HepG2 (cell line): ENCODE data around the gene KIF20A. TPM values are rescaled to one million over a fixed set of nuclear protein-coding genes. Genes with fewer than 3 reads are reported as not detected.

Experiments
- ATF7 ChIP-seq, 2 experiments: fragments of 450-650 bp in 1 of 2; sonication (generic) in 1 of 2; formaldehyde crosslinking in 1 of 2; IDR thresholded peaks; 2 replicates each; pipeline versions ENCODE4 v1.4.0 to v1.6.1; 2016 to 2020; ENCODE audit warnings: antibody characterized with exemption in 1 of 2, mild to moderate bottlenecking in 1 of 2, missing genetic modification reagents in 1 of 2
- BORCS8-MEF2B ChIP-seq: sonication (generic); formaldehyde crosslinking; IDR thresholded peaks from 2 replicates; pipeline ENCODE4 v1.8.0; 2022; ENCODE audit warnings: mild to moderate bottlenecking, missing genetic modification reagents
- ETV6 ChIP-seq: sonication (generic); formaldehyde crosslinking; conservative IDR thresholded peaks from 2 replicates; pipeline ENCODE4 v1.4.0; 2020; ENCODE audit warnings: missing genetic modification reagents
- GLI4 ChIP-seq: sonication (generic); formaldehyde crosslinking; IDR thresholded peaks from 2 replicates; pipeline ENCODE4 v1.5.1; 2020; ENCODE audit warnings: missing genetic modification reagents, mild to moderate bottlenecking, moderate library complexity, borderline replicate concordance
- GZF1 ChIP-seq: sonication (generic); formaldehyde crosslinking; IDR thresholded peaks from 2 replicates; pipeline ENCODE4 v1.5.1; 2020; ENCODE audit warnings: mild to moderate bottlenecking, missing genetic modification reagents
- HNRNPUL1 ChIP-seq: fragments of 200-400 bp; formaldehyde crosslinking; IDR thresholded peaks from 2 replicates; pipeline ENCODE4 v1.6.1; 2017; ENCODE audit warnings: low read depth, mild to moderate bottlenecking, low read length, moderate library complexity
- NFYB ChIP-seq: sonication (generic); formaldehyde crosslinking; IDR thresholded peaks from 2 replicates; pipeline ENCODE4 v1.4.0; 2020; ENCODE audit warnings: missing genetic modification reagents
- PBX3 ChIP-seq: sonication (generic); formaldehyde crosslinking; IDR thresholded peaks from 2 replicates; pipeline ENCODE4 v1.8.1; 2023; ENCODE audit warnings: missing genetic modification reagents, inconsistent platforms, borderline replicate concordance
- PHB2 ChIP-seq: fragments of 450-650 bp; IDR thresholded peaks from 2 replicates; pipeline ENCODE4 v1.6.1; 2018; ENCODE audit not compliant: partially characterized antibody
- SAP130 ChIP-seq: IDR thresholded peaks from 2 replicates; pipeline ENCODE4 v1.6.1; 2016; ENCODE audit warnings: low read depth
- TBP ChIP-seq: sonication (generic); formaldehyde crosslinking; IDR thresholded peaks from 2 replicates; pipeline ENCODE4 v1.5.0; 2020; ENCODE audit warnings: missing genetic modification reagents
- ZNF431 ChIP-seq: sonication (generic); formaldehyde crosslinking; IDR thresholded peaks from 2 replicates; pipeline ENCODE4 v1.9.0; 2022; ENCODE audit warnings: missing genetic modification reagents, low read depth, mild to moderate bottlenecking, borderline replicate concordance
- ZNF790 ChIP-seq: sonication (generic); formaldehyde crosslinking; IDR thresholded peaks from 2 replicates; pipeline ENCODE4 v1.8.0; 2022; ENCODE audit warnings: missing genetic modification reagents, mild to moderate bottlenecking, borderline replicate concordance
- polyA plus RNA-seq, 8 experiments: library from polyadenylated mRNA; depleted of rRNA in 3 of 8; stranded (reverse) in 7 of 8; unstranded in 1 of 8; fragments of >200 nt; fragmentation: Illumina TruSeq in 4 of 8; extraction: Trizol in 4 of 8; gene quantifications; 2 replicates each; pipeline versions ENCODE4 v1.2.1 to v1.2.3, GENCODE V29; 2011 to 2016; ENCODE audit warnings: low read depth in 4 of 8, missing spikeins in 1 of 8, mixed read lengths in 1 of 8; ENCODE audit not compliant: insufficient read depth in 1 of 8
- total RNA-seq, 5 experiments: library from RNA; depleted of rRNA; stranded (reverse); fragments of >200 nt; fragmentation: Illumina TruSeq; extraction: Trizol; gene quantifications; 2 replicates each; pipeline ENCODE4 v1.2.3, GENCODE V29; 2016; ENCODE audit warnings: low read depth in 1 of 5
- TF ChIP-seq, protein P1 (sequence below): sonication (generic); formaldehyde crosslinking; IDR thresholded peaks from 2 replicates; pipeline ENCODE4 v1.4.0; 2020; ENCODE audit warnings: low read depth, mild to moderate bottlenecking, missing genetic modification reagents
- TF ChIP-seq, protein P2 (sequence below): IDR thresholded peaks from 2 replicates; pipeline ENCODE4 v1.6.1; 2016; ENCODE audit warnings: low read depth, missing genetic modification reagents, missing compliant biosample characterization
- TF ChIP-seq, protein P3 (sequence below): sonication (generic); formaldehyde crosslinking; IDR thresholded peaks from 2 replicates; pipeline ENCODE4 v1.4.0; 2020; ENCODE audit warnings: missing genetic modification reagents, mild to moderate bottlenecking, borderline replicate concordance

The KIF20A gene
- total and polyA plus RNA-seq, 2 of the 13 experiments (the other 11 are each of a cell fraction or from before 2014, with no cell fraction given): 17.1 to 66.8 TPM

GRCh38 chr5:138178516-138179276 is at the start of gene KIF20A, which contains the start of gene BRD8 (continued):
- TF ChIP-seq ATF7 (IDR thresholded peaks at IDR 0.05) (no peak), ATF7 (CRISPR knock-in tag; IDR thresholded peaks at IDR 0.05) (0 out of 2 replicates have a peak, but pooled peaks have one; percentile 14), GZF1 (CRISPR knock-in tag) (0 out of 2 replicates have a peak, but pooled peaks have one; percentile 33), HNRNPUL1 (no peak), NFYB (CRISPR knock-in tag) (peak; percentile 94), ZNF431 (CRISPR knock-in tag) (no peak), ZNF790 (CRISPR knock-in tag) (no peak), TBP (CRISPR knock-in tag) (no peak), BORCS8-MEF2B (CRISPR knock-in tag) (peak; percentile 56; the same call in 1 of the 2 replicates), ETV6 (no peak), PBX3 (CRISPR knock-in tag) (no peak), PHB2 (no peak), SAP130 (CRISPR knock-in tag) (peak; percentile 100), GLI4 (CRISPR knock-in tag) (no peak)
- TF ChIP-seq, protein P1, sequence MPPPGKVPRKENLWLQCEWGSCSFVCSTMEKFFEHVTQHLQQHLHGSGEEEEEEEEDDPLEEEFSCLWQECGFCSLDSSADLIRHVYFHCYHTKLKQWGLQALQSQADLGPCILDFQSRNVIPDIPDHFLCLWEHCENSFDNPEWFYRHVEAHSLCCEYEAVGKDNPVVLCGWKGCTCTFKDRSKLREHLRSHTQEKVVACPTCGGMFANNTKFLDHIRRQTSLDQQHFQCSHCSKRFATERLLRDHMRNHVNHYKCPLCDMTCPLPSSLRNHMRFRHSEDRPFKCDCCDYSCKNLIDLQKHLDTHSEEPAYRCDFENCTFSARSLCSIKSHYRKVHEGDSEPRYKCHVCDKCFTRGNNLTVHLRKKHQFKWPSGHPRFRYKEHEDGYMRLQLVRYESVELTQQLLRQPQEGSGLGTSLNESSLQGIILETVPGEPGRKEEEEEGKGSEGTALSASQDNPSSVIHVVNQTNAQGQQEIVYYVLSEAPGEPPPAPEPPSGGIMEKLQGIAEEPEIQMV (CRISPR knock-in tag): no peak
- TF ChIP-seq, protein P2, sequence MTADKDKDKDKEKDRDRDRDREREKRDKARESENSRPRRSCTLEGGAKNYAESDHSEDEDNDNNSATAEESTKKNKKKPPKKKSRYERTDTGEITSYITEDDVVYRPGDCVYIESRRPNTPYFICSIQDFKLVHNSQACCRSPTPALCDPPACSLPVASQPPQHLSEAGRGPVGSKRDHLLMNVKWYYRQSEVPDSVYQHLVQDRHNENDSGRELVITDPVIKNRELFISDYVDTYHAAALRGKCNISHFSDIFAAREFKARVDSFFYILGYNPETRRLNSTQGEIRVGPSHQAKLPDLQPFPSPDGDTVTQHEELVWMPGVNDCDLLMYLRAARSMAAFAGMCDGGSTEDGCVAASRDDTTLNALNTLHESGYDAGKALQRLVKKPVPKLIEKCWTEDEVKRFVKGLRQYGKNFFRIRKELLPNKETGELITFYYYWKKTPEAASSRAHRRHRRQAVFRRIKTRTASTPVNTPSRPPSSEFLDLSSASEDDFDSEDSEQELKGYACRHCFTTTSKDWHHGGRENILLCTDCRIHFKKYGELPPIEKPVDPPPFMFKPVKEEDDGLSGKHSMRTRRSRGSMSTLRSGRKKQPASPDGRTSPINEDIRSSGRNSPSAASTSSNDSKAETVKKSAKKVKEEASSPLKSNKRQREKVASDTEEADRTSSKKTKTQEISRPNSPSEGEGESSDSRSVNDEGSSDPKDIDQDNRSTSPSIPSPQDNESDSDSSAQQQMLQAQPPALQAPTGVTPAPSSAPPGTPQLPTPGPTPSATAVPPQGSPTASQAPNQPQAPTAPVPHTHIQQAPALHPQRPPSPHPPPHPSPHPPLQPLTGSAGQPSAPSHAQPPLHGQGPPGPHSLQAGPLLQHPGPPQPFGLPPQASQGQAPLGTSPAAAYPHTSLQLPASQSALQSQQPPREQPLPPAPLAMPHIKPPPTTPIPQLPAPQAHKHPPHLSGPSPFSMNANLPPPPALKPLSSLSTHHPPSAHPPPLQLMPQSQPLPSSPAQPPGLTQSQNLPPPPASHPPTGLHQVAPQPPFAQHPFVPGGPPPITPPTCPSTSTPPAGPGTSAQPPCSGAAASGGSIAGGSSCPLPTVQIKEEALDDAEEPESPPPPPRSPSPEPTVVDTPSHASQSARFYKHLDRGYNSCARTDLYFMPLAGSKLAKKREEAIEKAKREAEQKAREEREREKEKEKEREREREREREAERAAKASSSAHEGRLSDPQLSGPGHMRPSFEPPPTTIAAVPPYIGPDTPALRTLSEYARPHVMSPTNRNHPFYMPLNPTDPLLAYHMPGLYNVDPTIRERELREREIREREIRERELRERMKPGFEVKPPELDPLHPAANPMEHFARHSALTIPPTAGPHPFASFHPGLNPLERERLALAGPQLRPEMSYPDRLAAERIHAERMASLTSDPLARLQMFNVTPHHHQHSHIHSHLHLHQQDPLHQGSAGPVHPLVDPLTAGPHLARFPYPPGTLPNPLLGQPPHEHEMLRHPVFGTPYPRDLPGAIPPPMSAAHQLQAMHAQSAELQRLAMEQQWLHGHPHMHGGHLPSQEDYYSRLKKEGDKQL: no peak
- TF ChIP-seq, protein P3, sequence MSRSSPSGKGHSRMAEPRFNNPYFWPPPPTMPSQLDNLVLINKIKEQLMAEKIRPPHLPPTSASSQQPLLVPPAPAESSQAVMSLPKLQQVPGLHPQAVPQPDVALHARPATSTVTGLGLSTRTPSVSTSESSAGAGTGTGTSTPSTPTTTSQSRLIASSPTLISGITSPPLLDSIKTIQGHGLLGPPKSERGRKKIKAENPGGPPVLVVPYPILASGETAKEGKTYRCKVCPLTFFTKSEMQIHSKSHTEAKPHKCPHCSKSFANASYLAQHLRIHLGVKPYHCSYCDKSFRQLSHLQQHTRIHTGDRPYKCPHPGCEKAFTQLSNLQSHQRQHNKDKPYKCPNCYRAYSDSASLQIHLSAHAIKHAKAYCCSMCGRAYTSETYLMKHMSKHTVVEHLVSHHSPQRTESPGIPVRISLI (CRISPR knock-in tag): no peak
